Upper lobe of left lung (tissue), 6 donors: ENCODE data around the gene ISX. TPM values are rescaled to one million over a fixed set of nuclear protein-coding genes. Genes with fewer than 3 reads are reported as not detected.

Experiments
- ATAC-seq, 2 donors: fragments of 200-7000 bp; cut with Tn5 transposase; one replicate each; pipeline ENCODE4 v1.9.1; 2022; ENCODE audit warnings: mild to moderate bottlenecking in 2 of 2, moderate library complexity in 2 of 2; ENCODE audit not compliant: low FRiP score in 2 of 2
- DNase-seq, 2 donors: peaks; one replicate each; pipeline ENCODE4 v3.0.0-alpha.2; 2019 to 2020
- H3K27ac ChIP-seq, 4 donors: fragments of 200-600 bp; sonication (generic); one replicate each; pipeline ENCODE4 v1.5.1; 2016 to 2019
- H3K27me3 ChIP-seq, 4 donors: fragments of 200-600 bp; sonication (generic); one replicate each; pipeline ENCODE4 v1.5.1; 2017 to 2019
- H3K36me3 ChIP-seq, 4 donors: fragments of 200-600 bp; sonication (generic); one replicate each; pipeline ENCODE4 v1.5.1; 2016 to 2019
- H3K4me1 ChIP-seq, 4 donors: fragments of 200-600 bp; sonication (generic); one replicate each; pipeline ENCODE4 v1.5.1; 2018 to 2019
- H3K4me3 ChIP-seq, 4 donors: fragments of 200-600 bp; sonication (generic); one replicate each; pipeline ENCODE4 v1.5.1; 2017 to 2019; ENCODE audit warnings: mild to moderate bottlenecking in 2 of 4, moderate library complexity in 1 of 4
- H3K9me3 ChIP-seq, 4 donors: fragments of 200-600 bp; sonication (generic); one replicate each; pipeline ENCODE4 v1.5.1; 2018 to 2019
- EP300 ChIP-seq, 4 donors: sonication (generic); formaldehyde crosslinking; IDR thresholded peaks; one replicate each; pipeline ENCODE4 v1.5.1; 2017; ENCODE audit warnings: antibody characterized with exemption in 4 of 4, control low read depth in 2 of 4
- POLR2A ChIP-seq, 4 donors: fragments of 450-650 bp; IDR thresholded peaks; one replicate each; pipeline ENCODE4 v1.5.1; 2016 to 2017; ENCODE audit warnings: antibody characterized with exemption in 4 of 4, mild to moderate bottlenecking in 2 of 4
- POLR2AphosphoS5 ChIP-seq, 2 donors: sonication (generic); formaldehyde crosslinking; IDR thresholded peaks; one replicate each; pipeline ENCODE4 v1.5.1; 2017; ENCODE audit warnings: antibody characterized with exemption in 2 of 2
- WGBS, 2 donors: methylation state at CpG; one replicate each; pipeline ENCODE4 v1.1.5; 2017 to 2018; 5-methylcytosine and 5-hydroxymethylcytosine counted together
- total RNA-seq, 6 donors: library from RNA; depleted of rRNA in 4 of 6; stranded (reverse); fragments of >200 nt in 4 of 6; gene quantifications; one replicate each; pipeline versions ENCODE4 v1.1.0 to v1.2.1, GENCODE V29; 2016 to 2021
- TF ChIP-seq, protein P1 (sequence below), 6 experiments: fragments of 450-650 bp in 4 of 6; fragments of 200-600 bp in 2 of 6; sonication (generic) in 2 of 6; IDR thresholded peaks; one replicate each; pipeline ENCODE4 v1.5.1; 2016 to 2019; ENCODE audit warnings: antibody characterized with exemption in 6 of 6
- donor health status: DM: no; HTN: no; CAD: no; lungs with moderate emphysema.
- donor health status: DM: no; HTN: yes; CAD: no; lungs with severe emphysema.

Gene ISX
- total RNA-seq, 6 donors from 2014 or later, result not detected

DNA sequence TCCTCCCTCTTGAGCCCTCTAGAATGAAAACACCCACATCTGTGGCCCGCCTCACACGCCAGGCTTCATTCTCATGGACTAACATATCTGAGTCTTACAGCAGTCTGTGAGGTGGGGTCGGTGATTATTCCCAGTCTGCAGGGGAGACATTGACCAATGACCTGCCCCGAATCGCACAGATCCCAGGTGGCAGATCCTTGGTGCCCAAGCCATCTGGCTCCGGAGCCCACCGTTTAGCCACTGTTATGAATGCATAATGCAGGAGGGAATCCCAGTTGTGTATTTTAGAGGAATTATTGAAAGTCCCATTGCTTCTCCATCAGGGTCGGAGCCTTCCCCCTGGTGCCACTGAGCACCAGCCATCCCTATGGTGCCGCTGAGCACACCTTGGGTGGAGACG, 47.4 kb downstream of the ISX start:
- no peak for DNase-seq
- no peak for ATAC-seq
- H3K4me1 ChIP-seq, result no peaks in the 10 kb centered on the region
- H3K9me3 ChIP-seq, result no peaks in the 10 kb centered on the region
- no peak for TF ChIP-seq EP300 (IDR thresholded peaks at IDR 0.05)
- H3K4me3 ChIP-seq, result no peak overlapping the region
- no peaks in the 10 kb centered on the region for H3K27me3 ChIP-seq
- H3K36me3 ChIP-seq, result no peaks in the 10 kb centered on the region
- H3K27ac ChIP-seq, result no peak overlapping the region
- 85 to 92% methylated on average over 10 of the region's 10 CpGs for WGBS, 2 donors

DNA sequence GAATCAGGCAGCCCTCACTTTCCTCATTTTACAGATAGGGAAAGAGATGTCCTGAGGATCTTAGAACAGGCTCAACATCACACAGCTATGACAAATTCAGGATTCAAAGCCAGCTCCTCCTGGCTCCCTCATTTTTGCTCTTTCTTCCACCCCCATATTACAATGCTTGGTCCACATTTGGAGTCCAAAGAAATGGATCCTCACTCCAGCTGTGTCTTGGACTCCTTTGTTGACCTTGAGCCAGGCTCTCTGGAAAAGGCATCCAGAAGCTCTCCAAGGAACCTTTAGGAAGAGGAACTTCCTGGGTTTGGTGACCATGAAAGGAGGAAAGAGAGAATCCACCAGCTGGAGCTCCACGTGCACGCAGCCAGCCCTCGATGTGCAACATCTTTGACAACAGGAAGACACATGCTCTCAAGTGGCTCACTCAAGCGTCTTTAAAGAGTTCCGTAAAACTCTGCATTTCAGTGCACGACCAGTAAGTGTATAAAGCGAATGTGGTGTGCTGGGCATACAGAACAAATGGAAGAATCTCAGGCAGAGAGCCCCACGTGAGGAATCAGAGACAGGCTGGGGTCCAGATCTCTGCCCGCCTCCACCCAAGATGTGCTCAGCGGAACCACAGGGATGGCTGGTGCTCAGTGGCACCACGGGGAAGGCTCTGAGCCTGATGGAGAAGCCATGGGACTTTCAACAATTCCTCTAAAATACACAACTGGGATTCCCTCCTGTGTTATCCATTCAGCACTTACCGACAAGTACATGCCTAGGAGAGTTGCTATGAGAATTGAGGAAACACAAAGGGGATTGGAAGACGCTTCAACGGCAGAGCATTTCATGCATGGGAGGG, 48.4 kb downstream of the ISX start:
- no peaks in the 10 kb centered on the region for H3K4me1 ChIP-seq
- 78 to 81% methylated on average over 14 of the region's 14 CpGs for WGBS, 2 donors
- H3K27me3 ChIP-seq, result no peaks in the 10 kb centered on the region
- H3K4me3 ChIP-seq, result no peak overlapping the region
- no peaks in the 10 kb centered on the region for H3K36me3 ChIP-seq
- TF ChIP-seq, protein P1, sequence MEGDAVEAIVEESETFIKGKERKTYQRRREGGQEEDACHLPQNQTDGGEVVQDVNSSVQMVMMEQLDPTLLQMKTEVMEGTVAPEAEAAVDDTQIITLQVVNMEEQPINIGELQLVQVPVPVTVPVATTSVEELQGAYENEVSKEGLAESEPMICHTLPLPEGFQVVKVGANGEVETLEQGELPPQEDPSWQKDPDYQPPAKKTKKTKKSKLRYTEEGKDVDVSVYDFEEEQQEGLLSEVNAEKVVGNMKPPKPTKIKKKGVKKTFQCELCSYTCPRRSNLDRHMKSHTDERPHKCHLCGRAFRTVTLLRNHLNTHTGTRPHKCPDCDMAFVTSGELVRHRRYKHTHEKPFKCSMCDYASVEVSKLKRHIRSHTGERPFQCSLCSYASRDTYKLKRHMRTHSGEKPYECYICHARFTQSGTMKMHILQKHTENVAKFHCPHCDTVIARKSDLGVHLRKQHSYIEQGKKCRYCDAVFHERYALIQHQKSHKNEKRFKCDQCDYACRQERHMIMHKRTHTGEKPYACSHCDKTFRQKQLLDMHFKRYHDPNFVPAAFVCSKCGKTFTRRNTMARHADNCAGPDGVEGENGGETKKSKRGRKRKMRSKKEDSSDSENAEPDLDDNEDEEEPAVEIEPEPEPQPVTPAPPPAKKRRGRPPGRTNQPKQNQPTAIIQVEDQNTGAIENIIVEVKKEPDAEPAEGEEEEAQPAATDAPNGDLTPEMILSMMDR (IDR thresholded peaks at IDR 0.05), result no peak
- H3K27ac ChIP-seq, result no peak overlapping the region
- no peak for DNase-seq
- ATAC-seq, result no peak
- H3K9me3 ChIP-seq, result no peaks in the 10 kb centered on the region

DNA sequence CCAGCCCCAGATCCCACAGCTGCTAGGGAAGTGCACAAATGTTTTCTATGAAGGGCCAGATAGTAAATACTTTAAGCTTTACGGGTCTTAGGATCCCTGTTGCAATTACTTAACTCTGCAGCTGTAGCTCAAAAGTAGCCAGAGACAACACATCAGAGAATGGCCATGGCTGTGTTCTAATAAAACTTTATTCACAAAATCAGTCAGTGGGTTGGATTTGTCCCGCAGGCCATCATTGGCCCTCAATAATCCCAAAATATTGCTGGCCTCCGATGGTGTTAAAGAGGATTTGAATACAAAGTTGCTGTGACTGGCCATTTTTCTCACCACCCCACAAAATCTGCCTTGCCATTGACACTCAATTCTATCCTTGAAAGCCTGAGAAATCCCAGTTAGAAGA, 49.6 kb downstream of the ISX start:
- DNase-seq (no peak), ATAC-seq (no peak)
- H3K9me3 ChIP-seq, result no peaks in the 10 kb centered on the region
- H3K27ac ChIP-seq, result no peak overlapping the region
- H3K27me3 ChIP-seq, result no peaks in the 10 kb centered on the region
- TF ChIP-seq POLR2A (IDR thresholded peaks at IDR 0.05) (no peak), POLR2AphosphoS5 (IDR thresholded peaks at IDR 0.05) (no peak), EP300 (IDR thresholded peaks at IDR 0.05) (no peak)
- TF ChIP-seq, protein P1 (IDR thresholded peaks at IDR 0.05), result no peak
- no peaks in the 10 kb centered on the region for H3K4me1 ChIP-seq
- no peaks in the 10 kb centered on the region for H3K36me3 ChIP-seq
- no peak overlapping the region for H3K4me3 ChIP-seq
- 90 to 92% methylated on average over 3 of the region's 3 CpGs for WGBS, 2 donors

DNA sequence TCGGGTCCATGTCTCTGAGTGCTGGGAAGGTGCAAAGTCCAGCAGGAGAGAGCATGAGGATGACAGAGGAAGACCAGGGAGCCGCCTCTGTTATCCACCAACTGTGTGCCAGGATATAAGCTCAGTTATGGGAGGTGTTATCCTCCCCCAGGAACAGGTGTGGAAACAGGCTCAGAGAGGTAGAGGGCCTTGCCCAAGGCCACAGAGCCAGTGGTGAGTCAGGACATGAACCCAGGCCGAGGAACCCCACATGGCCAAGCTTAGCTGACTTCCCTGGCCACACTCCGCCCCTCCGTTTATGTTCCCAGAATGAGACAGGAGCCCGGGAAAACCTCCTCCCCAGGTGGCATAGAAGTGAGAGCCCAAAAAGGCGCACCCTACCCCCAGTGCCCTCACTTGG, 50.3 kb downstream of the ISX start:
- Histone ChIP-seq H3K9me3 (no peaks in the 10 kb centered on the region), H3K27ac (no peak overlapping the region), H3K4me1 (no peaks in the 10 kb centered on the region), H3K36me3 (no peaks in the 10 kb centered on the region), H3K27me3 (no peaks in the 10 kb centered on the region), H3K4me3 (no peak overlapping the region)
- TF ChIP-seq POLR2AphosphoS5 (IDR thresholded peaks at IDR 0.05) (no peak), EP300 (IDR thresholded peaks at IDR 0.05) (no peak), POLR2A (IDR thresholded peaks at IDR 0.05) (no peak)
- TF ChIP-seq, protein P1 (IDR thresholded peaks at IDR 0.05), result no peak
- 71 to 73% methylated on average over 6 to 7 of the region's 7 CpGs for WGBS, 2 donors
- no peak for DNase-seq
- ATAC-seq, result no peak

DNA sequence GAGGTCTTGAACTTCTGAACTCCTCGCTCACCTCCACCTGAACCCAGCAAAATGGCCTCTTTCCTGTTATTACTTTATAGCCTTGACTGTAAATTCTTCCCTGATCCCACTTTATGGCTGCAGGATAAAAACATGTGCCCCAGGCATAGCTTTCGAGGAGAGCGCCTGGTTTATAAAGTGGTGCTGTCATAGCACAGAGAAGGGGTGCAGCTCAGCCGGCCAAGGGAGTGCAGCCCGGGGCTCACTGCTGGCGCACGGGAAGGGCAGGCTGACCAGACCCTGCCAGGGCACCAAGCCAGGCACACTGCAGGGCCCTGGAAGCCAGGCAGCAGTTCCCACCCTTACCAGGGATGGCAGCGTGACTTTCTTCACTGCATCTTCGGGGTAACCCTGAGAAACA, 50.9 kb downstream of the ISX start:
- H3K9me3 ChIP-seq, result no peaks in the 10 kb centered on the region
- H3K4me3 ChIP-seq, result no peak overlapping the region
- H3K27me3 ChIP-seq, result no peaks in the 10 kb centered on the region
- 73 to 86% methylated on average over 6 to 9 of the region's 9 CpGs for WGBS, 2 donors
- no peak overlapping the region for H3K27ac ChIP-seq
- TF ChIP-seq, protein P1 (IDR thresholded peaks at IDR 0.05), result no peak
- TF ChIP-seq EP300 (IDR thresholded peaks at IDR 0.05) (no peak), POLR2AphosphoS5 (IDR thresholded peaks at IDR 0.05) (no peak), POLR2A (IDR thresholded peaks at IDR 0.05) (no peak)
- no peaks in the 10 kb centered on the region for H3K4me1 ChIP-seq
- H3K36me3 ChIP-seq, result no peaks in the 10 kb centered on the region
- no peak for DNase-seq
- ATAC-seq, result no peak
